Choroid plexus epithelial cell (primary cell): ENCODE measurements around the gene SFXN5.

Experiments used
- DNase-seq: peaks from one replicate; pipeline ENCODE4 v3.0.0-alpha.2; 2010; ENCODE audit warnings: low read depth
- H3K4me3 ChIP-seq: 2 replicates; pipeline ENCODE4 v1.5.1; 2011; ENCODE audit warnings: low read depth, mild to moderate bottlenecking, control low read depth, low read length, moderate library complexity
- TF ChIP-seq, protein P1 (sequence below): conservative IDR thresholded peaks from 2 replicates; pipeline ENCODE4 v1.5.1; 2011; ENCODE audit warnings: low read depth, mild to moderate bottlenecking, control low read depth, inconsistent platforms, low read length, moderate library complexity

Gene SFXN5

GRCh38 chr2:72942881-72943418, 128.6 kb downstream of the SFXN5 start:
- H3K4me3 ChIP-seq: no peak overlapping the region
- TF ChIP-seq, protein P1, sequence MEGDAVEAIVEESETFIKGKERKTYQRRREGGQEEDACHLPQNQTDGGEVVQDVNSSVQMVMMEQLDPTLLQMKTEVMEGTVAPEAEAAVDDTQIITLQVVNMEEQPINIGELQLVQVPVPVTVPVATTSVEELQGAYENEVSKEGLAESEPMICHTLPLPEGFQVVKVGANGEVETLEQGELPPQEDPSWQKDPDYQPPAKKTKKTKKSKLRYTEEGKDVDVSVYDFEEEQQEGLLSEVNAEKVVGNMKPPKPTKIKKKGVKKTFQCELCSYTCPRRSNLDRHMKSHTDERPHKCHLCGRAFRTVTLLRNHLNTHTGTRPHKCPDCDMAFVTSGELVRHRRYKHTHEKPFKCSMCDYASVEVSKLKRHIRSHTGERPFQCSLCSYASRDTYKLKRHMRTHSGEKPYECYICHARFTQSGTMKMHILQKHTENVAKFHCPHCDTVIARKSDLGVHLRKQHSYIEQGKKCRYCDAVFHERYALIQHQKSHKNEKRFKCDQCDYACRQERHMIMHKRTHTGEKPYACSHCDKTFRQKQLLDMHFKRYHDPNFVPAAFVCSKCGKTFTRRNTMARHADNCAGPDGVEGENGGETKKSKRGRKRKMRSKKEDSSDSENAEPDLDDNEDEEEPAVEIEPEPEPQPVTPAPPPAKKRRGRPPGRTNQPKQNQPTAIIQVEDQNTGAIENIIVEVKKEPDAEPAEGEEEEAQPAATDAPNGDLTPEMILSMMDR: no peak
- no peak for DNase-seq

DNA sequence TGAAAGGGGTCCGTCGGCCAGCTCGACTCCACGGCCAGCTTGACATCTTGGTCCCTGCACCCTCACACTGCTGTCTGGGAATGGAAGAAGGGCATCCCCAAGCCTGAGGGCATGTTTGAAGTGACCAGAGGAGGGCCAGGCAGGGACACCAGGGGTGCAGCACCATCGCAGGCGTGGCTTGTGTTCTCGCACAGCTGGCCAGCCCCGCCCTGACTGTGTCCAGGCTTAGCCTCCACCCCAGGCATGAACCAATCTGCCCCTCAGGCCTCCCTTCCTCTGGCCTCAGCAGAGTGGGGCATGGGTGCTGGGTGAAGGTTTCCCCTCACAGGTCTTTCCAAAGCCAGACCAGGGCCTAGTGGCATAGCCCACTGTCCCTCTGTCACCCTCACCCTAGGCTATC, 129.2 kb downstream of the SFXN5 start:
- H3K4me3 ChIP-seq: no peak overlapping the region
- no peak for DNase-seq
- TF ChIP-seq, protein P1: no peak

DNA sequence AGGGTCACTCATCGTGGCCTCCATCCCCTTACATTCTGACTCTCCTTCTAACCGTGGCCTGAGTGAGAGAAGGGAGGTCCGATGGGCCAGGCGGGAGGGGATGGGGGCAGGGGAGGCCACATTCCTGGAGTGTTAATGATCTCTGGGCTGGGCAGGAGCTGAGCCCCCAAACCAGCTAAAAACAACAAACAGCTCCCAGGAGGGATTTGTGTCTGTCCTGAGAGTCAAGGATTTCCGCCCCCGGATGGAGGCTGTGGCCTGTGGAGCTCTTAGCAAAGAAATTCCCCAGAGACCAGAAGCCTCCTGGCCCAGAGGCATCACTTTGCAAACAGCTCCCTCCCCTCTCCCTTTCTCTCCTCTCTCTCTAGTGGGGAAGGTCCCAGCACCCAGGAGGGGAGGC, 130.7 kb downstream of the SFXN5 start:
- H3K4me3 ChIP-seq: no peak overlapping the region
- TF ChIP-seq, protein P1: no peak
- DNase-seq: peak; percentile 70

GRCh38 chr2:72940361-72940760, 131.2 kb downstream of the SFXN5 start:
- no peak overlapping the region for H3K4me3 ChIP-seq
- TF ChIP-seq, protein P1: no peak
- no peak for DNase-seq

DNA sequence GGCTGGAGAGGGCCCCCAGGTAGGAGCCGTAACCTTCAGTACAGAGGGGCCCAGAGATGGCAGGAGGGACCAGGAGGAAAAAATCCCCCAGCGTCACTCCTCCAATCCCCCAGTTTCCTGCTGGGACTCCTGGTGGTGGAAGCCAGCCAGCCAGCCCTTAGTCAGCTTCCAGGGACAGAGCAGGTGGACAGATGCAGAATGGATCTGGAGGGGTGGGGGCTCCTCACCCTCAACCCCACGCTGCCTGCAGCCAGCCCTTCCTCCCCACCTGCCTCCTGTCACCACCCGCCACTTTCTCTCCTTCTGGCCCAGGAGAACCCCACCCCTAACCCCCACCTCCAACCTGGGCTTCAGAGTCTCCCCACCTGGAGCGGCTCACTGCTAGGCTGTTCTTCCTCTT, 133.1 kb downstream of the SFXN5 start:
- no peak overlapping the region for H3K4me3 ChIP-seq
- DNase-seq: no peak
- TF ChIP-seq, protein P1: no peak

DNA sequence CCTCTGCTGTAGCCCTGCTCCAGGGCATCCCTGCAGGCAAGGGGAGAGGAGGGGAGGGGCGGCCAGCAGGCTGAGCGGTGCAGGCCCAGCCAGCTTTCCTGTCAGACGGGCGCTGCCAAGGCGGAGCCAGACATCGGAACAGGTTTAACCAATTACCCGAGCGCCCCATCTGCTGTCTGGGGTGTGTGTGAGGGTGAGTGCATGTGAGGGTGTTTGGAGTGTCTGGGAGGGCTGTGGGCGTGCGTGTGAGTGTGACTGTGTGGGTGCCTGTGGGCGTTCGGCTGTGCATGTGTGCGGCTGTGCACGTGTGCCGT, 134.2 kb downstream of the SFXN5 start:
- TF ChIP-seq, protein P1: no peak
- H3K4me3 ChIP-seq: no peak overlapping the region
- DNase-seq: no peak

DNA sequence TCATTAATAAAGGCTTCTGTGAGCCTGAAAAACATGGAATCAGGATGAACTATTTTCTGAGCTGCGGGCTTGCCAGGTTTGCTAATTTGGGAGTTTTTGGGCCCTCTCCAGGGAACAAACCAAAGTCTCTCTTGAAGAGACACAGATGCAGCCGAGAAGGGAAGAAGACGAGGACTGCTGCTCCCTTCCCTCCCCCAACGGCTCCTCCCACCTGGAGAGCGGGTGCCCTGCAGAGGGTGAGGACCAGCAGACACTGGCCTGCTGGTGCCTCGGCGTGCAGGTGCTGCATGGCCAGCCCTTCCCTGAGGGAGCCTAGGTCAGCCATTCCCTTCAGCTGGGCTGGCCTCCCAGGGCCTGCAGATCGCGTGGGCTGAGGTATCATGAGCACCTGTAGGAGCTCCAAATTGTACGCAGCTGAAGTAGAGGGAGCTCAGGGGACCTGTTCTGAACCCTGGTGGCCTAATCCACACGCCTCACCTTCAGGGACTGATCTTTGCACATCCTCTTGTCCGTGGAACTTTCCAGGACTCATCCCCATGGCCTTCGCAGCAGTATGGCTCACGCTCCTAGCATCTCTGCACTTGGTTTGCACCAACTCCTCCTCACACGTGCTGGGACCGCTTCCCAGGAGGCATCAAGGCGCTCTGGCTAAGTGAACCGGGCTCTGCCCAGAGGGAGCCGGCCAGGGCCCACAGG, 134.7 kb downstream of the SFXN5 start:
- H3K4me3 ChIP-seq: no peak overlapping the region
- no peak for DNase-seq
- TF ChIP-seq, protein P1: no peak
